WTC11 (cell line): ENCODE results near the gene SELENOI. TPM values are rescaled to one million over a fixed set of nuclear protein-coding genes. Genes with fewer than 3 reads are reported as not detected.

Source experiments
- ATAC-seq: fragments of 200-7000 bp; cut with Tn5 transposase; 2 replicates; pipeline ENCODE4 v1.10.0; 2021; ENCODE audit warnings: mild to moderate bottlenecking, moderate library complexity
- CTCF ChIA-PET: fragments of 300-600 bp; sonication (Branson Sonifier 250); formaldehyde crosslinking; loops from one replicate; lab custom pipeline; 2021; ENCODE audit warnings: antibody characterized with exemption; lab: Charles Lee
- POLR2A ChIA-PET: fragments of 350-600 bp; sonication (Branson Sonifier 250); formaldehyde crosslinking; loops from one replicate; lab custom pipeline; 2021; ENCODE audit warnings: antibody characterized with exemption; lab: Charles Lee
- DNase-seq: peaks from one replicate; pipeline ENCODE4 v3.0.0; 2021; ENCODE audit warnings: low spot score
- H3K27ac Mint-ChIP-seq: 2 replicates; pipeline ENCODE4 v1.8.0; 2021; ENCODE audit warnings: mixed read lengths
- H3K27me3 Mint-ChIP-seq: 2 replicates; pipeline ENCODE4 v1.8.0; 2021; ENCODE audit warnings: low read depth, mild to moderate bottlenecking, moderate library complexity, mixed read lengths
- H3K36me3 Mint-ChIP-seq: 2 replicates; pipeline ENCODE4 v1.8.0; 2021; ENCODE audit warnings: mixed read lengths
- H3K4me1 Mint-ChIP-seq: 2 replicates; pipeline ENCODE4 v1.8.0; 2022; ENCODE audit warnings: mixed read lengths
- H3K4me3 Mint-ChIP-seq: 2 replicates; pipeline ENCODE4 v1.8.0; 2021; ENCODE audit warnings: mild to moderate bottlenecking, moderate library complexity, mixed read lengths
- H3K9me3 Mint-ChIP-seq: 2 replicates; pipeline ENCODE4 v1.8.0; 2021; ENCODE audit warnings: mixed read lengths
- ATF1 ChIP-seq: sonication (generic); formaldehyde crosslinking; IDR thresholded peaks from 2 replicates; pipeline ENCODE4 v1.8.1; 2023; ENCODE audit warnings: mild to moderate bottlenecking, moderate library complexity, missing genetic modification reagents
- CDX4 ChIP-seq: fragments of 250-450 bp; sonication (Bioruptor Pico); IDR thresholded peaks from 2 replicates; pipeline ENCODE4 v1.9.0; 2021; ENCODE audit warnings: moderate library complexity, mild to moderate bottlenecking, inconsistent platforms, borderline replicate concordance
- ESRRA ChIP-seq: sonication (generic); formaldehyde crosslinking; IDR thresholded peaks from 2 replicates; pipeline ENCODE4 v1.8.1; 2022; ENCODE audit warnings: mild to moderate bottlenecking, missing genetic modification reagents, borderline replicate concordance
- GABPB1 ChIP-seq: sonication (generic); formaldehyde crosslinking; IDR thresholded peaks from 2 replicates; pipeline ENCODE4 v1.8.1; 2023; ENCODE audit warnings: mild to moderate bottlenecking, missing genetic modification reagents
- HMGA2 ChIP-seq: fragments of 250-450 bp; sonication (Bioruptor Pico); IDR thresholded peaks from 2 replicates; pipeline ENCODE4 v1.4.0; 2021; ENCODE audit warnings: mild to moderate bottlenecking, moderate library complexity
- RELA ChIP-seq: sonication (generic); formaldehyde crosslinking; IDR thresholded peaks from 2 replicates; pipeline ENCODE4 v1.8.1; 2022; ENCODE audit warnings: missing genetic modification reagents, mild to moderate bottlenecking, borderline replicate concordance
- TEAD4 ChIP-seq: sonication (generic); formaldehyde crosslinking; IDR thresholded peaks from 2 replicates; pipeline ENCODE4 v1.8.0; 2022; ENCODE audit warnings: mild to moderate bottlenecking, missing genetic modification reagents
- ZNF138 ChIP-seq: sonication (generic); formaldehyde crosslinking; conservative IDR thresholded peaks from 2 replicates; pipeline ENCODE4 v1.8.1; 2022; ENCODE audit warnings: mild to moderate bottlenecking, moderate library complexity, missing genetic modification reagents
- ZNF281 ChIP-seq: sonication (generic); formaldehyde crosslinking; IDR thresholded peaks from 2 replicates; pipeline ENCODE4 v1.8.0; 2023; ENCODE audit warnings: mild to moderate bottlenecking, missing genetic modification reagents
- ZNF425 ChIP-seq: fragments of 250-450 bp; sonication (Bioruptor Pico); conservative IDR thresholded peaks from 2 replicates; pipeline ENCODE4 v1.9.0; 2021; ENCODE audit warnings: mild to moderate bottlenecking
- ZNF671 ChIP-seq: fragments of 250-450 bp; sonication (Bioruptor Pico); IDR thresholded peaks from 2 replicates; pipeline ENCODE4 v1.8.0; 2021; ENCODE audit warnings: mild to moderate bottlenecking
- total RNA-seq: library from RNA; stranded (reverse); gene quantifications from 3 replicates; pipeline ENCODE4 v1.2.3, GENCODE V29; 2021
- TF ChIP-seq, protein P1 (sequence below): sonication (generic); formaldehyde crosslinking; IDR thresholded peaks from 2 replicates; pipeline ENCODE4 v1.8.0; 2023; ENCODE audit warnings: missing genetic modification reagents, mild to moderate bottlenecking, borderline replicate concordance
- TF ChIP-seq, protein P2 (sequence below): fragments of 250-450 bp; sonication (Bioruptor Pico); IDR thresholded peaks from 2 replicates; pipeline ENCODE4 v1.9.0; 2021; ENCODE audit warnings: mild to moderate bottlenecking
- TF ChIP-seq, protein P3 (sequence below): sonication (generic); formaldehyde crosslinking; IDR thresholded peaks from 2 replicates; pipeline ENCODE4 v1.8.1; 2022; ENCODE audit warnings: low read depth, mild to moderate bottlenecking, moderate library complexity, missing genetic modification reagents, borderline replicate concordance

SELENOI gene
- total RNA-seq, 1 experiment from 2014 or later: 53.1 TPM

GRCh38 chr2:26438926-26439325 is 93.0 kb downstream of the SELENOI start:
- ChIA-PET CTCF (no interaction called here), POLR2A (no interaction called here)
- Mint-ChIP-seq H3K27me3 (no peaks in the 10 kb centered on the region; the same call in 1 of the 2 replicates), H3K36me3 (no peaks in the 10 kb centered on the region), H3K27ac (no peak overlapping the region), H3K4me3 (no peak overlapping the region), H3K9me3 (no peaks in the 10 kb centered on the region), H3K4me1 (no peaks in the 10 kb centered on the region)
- DNase-seq: no peak
- peak; percentile 34 for ATAC-seq
- TF ChIP-seq, protein P1, sequence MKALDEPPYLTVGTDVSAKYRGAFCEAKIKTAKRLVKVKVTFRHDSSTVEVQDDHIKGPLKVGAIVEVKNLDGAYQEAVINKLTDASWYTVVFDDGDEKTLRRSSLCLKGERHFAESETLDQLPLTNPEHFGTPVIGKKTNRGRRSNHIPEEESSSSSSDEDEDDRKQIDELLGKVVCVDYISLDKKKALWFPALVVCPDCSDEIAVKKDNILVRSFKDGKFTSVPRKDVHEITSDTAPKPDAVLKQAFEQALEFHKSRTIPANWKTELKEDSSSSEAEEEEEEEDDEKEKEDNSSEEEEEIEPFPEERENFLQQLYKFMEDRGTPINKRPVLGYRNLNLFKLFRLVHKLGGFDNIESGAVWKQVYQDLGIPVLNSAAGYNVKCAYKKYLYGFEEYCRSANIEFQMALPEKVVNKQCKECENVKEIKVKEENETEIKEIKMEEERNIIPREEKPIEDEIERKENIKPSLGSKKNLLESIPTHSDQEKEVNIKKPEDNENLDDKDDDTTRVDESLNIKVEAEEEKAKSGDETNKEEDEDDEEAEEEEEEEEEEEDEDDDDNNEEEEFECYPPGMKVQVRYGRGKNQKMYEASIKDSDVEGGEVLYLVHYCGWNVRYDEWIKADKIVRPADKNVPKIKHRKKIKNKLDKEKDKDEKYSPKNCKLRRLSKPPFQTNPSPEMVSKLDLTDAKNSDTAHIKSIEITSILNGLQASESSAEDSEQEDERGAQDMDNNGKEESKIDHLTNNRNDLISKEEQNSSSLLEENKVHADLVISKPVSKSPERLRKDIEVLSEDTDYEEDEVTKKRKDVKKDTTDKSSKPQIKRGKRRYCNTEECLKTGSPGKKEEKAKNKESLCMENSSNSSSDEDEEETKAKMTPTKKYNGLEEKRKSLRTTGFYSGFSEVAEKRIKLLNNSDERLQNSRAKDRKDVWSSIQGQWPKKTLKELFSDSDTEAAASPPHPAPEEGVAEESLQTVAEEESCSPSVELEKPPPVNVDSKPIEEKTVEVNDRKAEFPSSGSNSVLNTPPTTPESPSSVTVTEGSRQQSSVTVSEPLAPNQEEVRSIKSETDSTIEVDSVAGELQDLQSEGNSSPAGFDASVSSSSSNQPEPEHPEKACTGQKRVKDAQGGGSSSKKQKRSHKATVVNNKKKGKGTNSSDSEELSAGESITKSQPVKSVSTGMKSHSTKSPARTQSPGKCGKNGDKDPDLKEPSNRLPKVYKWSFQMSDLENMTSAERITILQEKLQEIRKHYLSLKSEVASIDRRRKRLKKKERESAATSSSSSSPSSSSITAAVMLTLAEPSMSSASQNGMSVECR (CRISPR knock-in tag): no peak
- TF ChIP-seq RELA (CRISPR knock-in tag): no peak
- no peak for TF ChIP-seq ZNF138 (CRISPR knock-in tag)
- TF ChIP-seq ZNF281 (CRISPR knock-in tag): no peak
- TF ChIP-seq ESRRA (CRISPR knock-in tag): no peak
- TF ChIP-seq, protein P2, sequence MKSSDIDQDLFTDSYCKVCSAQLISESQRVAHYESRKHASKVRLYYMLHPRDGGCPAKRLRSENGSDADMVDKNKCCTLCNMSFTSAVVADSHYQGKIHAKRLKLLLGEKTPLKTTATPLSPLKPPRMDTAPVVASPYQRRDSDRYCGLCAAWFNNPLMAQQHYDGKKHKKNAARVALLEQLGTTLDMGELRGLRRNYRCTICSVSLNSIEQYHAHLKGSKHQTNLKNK: no peak
- TF ChIP-seq ATF1 (CRISPR knock-in tag): no peak
- TF ChIP-seq CDX4: no peak
- TF ChIP-seq, protein P3, sequence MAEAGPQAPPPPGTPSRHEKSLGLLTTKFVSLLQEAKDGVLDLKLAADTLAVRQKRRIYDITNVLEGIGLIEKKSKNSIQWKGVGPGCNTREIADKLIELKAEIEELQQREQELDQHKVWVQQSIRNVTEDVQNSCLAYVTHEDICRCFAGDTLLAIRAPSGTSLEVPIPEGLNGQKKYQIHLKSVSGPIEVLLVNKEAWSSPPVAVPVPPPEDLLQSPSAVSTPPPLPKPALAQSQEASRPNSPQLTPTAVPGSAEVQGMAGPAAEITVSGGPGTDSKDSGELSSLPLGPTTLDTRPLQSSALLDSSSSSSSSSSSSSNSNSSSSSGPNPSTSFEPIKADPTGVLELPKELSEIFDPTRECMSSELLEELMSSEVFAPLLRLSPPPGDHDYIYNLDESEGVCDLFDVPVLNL (CRISPR knock-in tag): no peak
- TF ChIP-seq GABPB1 (CRISPR knock-in tag): no peak
- TF ChIP-seq ZNF671 (CRISPR knock-in tag): no peak
- no peak for TF ChIP-seq ZNF425 (CRISPR knock-in tag)
- no peak for TF ChIP-seq TEAD4 (CRISPR knock-in tag)
- no peak for TF ChIP-seq HMGA2
